RPMI7951 (cell line): ENCODE results near the gene KCNQ1. TPM values are rescaled to one million over a fixed set of nuclear protein-coding genes. Genes with fewer than 3 reads are reported as not detected.

Experiments used
- DNase-seq: peaks from one replicate; pipeline ENCODE4 v3.0.0-alpha.2; 2012; ENCODE audit warnings: low read depth
- total RNA-seq: library from RNA; depleted of rRNA; stranded (reverse); fragments of >200 nt; shearing (Covaris generic); gene quantifications from 2 replicates; pipeline ENCODE4 v1.2.3, GENCODE V29; 2014

KCNQ1 gene
- total RNA-seq, 1 experiment from 2014 or later: not detected

DNA sequence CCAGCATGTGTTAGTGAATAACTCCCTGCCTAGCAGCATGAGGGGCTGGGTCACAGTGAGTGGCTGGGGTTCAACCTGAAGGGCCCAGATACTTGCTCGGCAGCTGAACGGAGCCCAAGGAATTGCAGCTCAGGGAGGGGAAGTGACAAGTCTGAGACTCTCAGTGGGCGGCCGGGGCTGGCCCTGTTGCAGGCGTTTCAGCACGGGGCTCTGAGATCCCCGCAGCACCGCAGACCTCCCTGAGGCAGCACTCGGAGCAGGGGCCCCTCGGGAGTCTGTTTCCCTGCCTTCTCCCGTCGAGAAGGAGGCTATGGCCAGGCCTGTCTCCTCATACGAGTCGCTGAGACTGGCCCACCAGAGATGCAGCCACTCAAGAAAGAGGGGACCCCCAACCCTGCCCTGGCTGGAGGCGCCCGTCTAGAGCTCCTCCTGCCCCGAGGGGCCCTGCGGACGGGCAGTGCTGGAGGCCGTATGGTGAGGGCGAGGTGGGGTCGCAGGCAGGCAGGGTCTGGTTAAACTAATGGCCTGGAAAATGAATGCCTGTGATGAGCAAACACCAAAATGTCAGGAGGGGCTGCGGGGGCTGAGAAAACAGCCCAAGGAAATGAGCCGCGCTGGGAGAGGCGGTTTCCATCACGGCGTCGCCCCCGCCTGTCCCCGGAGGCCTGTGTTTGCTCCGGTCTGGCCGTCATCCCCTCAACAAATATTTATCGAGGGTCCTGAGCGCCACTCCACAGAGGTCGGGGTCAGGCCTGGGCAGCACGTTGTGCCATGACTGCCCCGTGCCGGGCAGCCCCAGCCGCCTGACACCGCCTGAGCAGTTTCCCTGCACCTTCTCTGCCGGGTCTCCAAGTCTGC, 35.0 kb upstream of the KCNQ1 start:
- DNase-seq: no peak

GRCh38 chr11:2410616-2411015, 34.2 kb upstream of the KCNQ1 start:
- DNase-seq: no peak

GRCh38 chr11:2411446-2412305, 33.1 kb upstream of the KCNQ1 start:
- DNase-seq: no peak

DNA sequence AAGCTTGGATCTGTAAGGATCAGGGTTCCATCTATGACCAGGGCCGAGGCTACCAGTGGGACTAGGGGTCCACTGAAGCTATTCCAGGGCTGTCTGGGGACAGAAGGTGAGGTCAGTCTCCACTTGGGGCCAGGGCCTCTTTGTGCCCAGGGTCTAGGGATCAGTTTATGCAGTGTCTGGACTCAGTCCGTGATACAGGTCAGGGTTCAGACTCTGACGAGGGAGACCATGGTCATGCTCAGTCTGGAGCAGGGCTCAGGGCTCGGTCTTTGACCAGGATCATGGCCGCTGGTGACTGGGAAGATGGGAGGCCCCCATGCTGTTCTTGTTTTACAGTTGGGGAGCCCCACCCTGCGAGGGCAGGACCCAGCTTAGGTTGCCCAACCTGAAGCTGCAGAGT, 32.5 kb upstream of the KCNQ1 start:
- no peak for DNase-seq

GRCh38 chr11:2413742-2414579, 30.8 kb upstream of the KCNQ1 start:
- DNase-seq: no peak

- no peak for DNase-seq
These were observed 30.2 kb upstream of the KCNQ1 start for GRCh38 chr11:2414616-2415015.

DNA sequence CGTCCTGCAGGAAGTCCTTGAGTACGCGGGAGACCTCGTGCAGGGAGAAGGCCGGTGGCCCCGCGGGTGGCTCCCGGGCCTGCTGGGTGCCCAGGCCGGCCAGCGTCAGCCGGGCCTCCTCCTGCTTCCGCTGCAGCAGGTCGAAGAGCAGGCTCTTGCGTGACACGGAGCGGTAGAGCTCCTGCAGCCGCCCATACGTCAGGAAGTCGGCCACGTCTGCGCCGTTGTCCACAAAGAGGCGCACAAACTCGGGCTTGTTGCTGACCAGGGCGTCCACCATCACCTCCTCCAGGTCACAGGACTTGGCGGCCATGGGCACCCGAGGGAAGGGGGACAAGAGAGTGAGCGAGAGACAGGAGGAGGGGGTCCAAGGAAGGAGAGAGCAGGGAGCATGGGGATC, 29.6 kb upstream of the KCNQ1 start:
- DNase-seq: no peak

- DNase-seq: no peak
These were observed 29.0 kb upstream of the KCNQ1 start for GRCh38 chr11:2415601-2416380.

DNA sequence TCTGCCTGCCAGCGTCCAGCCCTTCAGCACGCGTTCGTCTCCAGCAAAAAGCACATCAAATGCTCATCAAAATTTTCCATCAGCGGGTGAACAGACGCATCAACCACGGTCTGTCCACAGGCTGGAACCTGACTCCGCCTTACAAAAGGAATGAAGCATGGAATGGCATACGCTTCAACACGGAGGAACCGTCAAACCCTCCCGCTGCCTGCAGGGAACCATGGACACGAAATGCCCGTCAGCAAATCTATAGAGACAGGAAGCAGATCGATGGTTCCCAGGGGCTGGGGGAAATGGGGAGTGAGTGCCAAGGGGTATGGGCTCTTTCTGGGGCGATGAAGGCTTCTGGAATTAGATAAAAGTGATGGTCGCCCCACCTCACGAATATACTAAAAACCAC, 28.0 kb upstream of the KCNQ1 start:
- DNase-seq: no peak

DNA sequence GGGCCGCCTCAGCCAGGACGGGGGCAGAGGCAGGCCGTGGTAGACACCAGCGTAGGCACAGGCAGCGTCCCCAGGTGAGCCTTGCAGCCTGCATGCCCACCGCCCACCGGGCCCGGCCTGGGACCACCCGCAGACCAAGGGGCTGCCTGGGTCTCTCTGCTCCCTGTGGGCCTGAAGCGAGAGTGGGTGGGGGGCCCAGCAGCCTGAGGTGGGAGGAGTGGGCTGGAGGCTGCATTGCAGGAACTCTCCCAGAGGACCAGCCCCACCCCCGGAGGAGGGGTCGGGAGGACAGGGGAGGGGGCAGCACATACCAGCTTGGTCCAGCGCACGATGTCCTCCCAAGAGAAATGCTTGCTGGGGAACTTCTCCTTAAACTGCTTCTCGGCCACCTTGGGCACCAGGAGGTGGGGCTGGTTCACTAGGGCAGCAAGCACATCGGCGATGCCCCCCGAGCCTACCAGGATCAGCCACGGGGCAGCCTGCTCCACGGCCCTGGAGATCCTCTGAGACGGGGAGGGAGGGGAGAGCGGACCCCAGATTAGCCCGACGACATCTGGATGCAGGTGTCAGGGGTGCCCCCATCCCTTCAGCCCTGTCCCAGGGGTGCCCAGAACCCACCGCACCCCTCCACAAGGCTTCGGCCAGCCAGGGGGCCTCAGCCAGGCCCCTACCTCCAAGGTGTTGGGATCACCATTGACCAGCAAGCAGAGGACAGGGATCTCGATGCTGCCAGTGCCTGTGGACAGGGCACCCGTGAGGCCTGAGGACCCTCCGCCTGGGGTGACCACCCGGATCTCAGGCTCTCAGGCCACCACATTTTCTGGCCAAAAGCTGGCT, 26.7 kb upstream of the KCNQ1 start:
- DNase-seq: no peak

DNA sequence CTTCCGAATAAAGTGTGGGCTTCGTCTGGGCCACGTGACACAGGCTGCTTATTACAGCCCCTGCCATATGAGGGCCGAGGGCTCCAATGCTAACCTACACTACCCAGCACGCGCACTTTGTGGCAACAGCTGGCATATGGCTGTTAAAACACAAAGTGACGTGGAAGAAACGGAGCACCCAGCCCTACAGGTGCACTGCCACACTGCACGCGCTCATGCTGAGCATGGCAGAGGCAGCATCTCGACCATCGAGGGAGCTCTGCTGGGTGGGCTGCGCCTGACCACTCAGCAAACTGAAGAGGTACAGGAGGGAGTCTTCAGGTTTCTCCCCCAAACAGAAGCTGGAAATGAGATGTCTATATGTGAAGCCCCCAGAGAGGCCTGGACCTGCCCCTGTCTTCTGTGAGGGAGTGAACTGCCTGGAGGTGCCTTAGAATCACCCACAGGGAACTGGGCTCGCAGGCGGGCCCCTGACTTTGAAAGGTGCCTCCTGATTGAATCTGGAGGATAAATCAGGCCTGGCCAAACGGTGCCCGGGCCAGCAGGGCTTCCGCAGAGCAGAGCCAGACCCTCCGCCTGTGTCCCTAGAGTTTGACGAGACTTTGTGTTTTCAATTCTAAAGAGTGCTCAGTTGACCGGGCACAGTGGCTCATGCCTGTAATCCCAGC, 26.0 kb upstream of the KCNQ1 start:
- no peak for DNase-seq

DNA sequence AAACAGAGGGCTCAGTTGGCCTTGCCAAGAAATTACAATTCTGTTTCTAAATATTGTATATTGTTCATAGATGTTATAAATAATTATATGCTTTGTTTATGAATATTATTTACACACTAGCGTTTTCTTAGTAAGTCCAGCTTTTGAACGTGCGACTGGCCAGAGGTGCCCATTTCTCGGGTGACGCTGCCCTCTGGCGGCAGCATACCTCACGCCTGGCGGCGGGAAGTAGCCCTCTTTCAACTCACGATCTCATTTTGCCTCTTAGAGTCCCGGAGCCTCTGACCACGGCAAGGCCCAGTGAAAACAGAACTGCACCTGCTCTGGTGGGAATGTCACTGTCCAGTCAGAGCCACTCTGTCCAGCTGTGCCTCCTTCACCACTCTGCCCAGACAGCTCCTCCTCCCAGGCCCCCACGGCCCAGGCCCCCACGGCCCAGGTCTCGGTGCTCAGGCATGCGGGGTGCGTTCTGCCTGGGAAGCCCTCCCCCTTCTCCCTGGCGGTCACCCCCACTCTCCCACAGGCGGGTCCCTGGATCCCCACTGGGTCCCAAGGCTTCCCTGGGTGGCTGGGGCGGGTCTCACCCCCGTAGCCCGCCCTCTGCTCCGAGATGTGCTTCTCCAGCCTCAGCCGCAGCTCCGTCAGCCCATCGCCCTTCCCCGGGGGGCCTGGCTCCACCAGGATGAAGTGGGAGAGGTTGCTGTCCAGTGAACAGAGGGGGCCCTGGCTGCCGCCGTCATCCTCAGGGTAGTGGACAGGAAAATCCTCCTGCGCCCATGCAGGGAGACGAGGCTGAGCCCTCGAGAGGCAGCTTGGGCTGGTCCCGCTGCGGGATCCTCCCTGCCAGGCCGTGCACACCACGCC, 24.9 kb upstream of the KCNQ1 start:
- peak; percentile 57 for DNase-seq

- DNase-seq: peak; percentile 41
These were observed 24.1 kb upstream of the KCNQ1 start for GRCh38 chr11:2420502-2421225.

DNA sequence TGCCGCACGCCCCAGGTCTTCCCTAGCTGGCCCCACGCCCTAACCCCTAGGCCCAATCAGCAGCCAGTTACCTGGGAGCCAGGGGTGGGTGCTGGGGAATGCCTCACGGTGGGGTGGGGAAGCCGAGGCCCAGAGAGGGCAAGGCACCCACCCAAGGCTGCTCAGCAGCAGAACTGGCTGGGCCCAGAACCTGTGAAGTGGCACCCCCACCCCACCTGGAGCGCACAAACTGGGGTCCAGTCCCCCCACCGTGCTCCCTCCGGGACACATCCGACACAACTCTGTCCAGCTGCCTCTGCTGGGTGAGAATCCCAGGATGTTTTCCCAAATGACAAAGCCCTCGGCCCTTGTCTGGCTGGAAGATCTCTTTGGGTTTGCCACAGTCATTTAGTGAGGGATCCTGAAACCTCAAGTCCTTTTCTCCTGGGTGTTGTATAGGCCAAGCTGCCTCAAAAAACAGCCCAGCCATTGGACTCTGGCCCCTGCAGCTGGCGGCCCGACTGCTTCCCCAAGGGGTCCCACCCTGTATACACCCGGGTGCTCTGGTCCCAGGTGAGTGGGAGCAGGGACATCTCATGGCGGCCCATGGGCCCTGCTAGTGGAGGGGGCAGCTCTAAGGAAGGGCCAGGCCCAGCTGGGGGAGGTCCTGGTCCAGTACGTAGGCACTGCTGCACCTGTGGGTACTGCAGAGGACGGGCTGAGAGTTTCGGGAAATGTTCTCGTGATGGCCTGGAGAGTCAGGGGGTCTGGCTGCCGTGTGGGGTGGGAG, 23.4 kb upstream of the KCNQ1 start:
- DNase-seq: no peak

DNA sequence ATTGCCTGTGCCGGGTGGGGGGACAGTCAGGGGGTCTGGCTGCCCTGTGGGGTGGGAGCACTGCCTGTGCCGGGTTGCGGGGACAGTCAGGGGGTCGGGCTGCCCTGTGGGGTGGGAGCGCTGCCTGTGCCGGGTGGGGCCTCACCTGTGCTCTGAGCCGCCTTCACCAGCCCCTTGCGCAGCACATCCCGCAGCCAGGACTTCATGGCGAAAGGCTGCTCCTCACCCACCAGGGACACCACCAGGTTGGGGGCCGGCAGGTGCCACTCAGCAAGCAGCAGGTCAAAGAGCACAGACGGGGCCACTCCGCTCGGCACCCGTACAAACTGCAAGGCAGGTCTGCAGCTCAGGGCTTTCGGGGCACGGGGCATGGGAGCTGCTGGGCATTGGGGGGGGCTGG, 22.8 kb upstream of the KCNQ1 start:
- no peak for DNase-seq

DNA sequence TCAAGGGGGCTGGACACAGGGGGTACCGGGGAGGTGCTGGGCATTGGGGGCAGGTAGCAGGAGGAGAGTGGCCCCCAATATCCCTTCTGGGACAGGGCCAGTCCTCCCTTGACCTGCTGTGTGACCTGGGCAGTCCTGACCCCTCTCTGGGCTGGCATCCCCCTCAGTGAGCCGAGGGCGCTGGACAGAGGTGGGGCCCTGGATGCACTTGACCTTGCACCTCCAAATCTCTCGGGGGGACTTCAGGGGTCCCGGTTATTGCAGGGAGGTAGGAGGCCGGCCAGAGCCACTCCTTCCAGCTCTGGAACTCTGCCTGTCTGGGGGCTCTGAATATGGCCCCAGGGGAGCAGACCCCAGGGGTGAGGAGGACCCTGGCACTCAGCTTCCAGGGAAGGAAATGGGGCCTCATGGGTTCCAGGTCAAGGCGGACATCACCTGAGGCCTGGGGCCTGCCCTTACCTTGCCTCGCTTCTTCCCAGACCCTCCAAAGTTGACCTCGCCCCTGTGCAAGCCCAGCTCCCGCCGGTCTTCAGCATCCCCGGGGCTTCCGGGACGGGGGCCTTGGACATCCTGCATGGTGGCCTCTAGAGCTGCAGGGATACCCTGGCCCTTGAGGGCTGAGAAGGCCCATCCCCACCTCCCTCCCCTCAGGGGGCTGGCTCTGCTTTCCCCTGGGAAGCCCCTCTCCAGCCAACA, 22.2 kb upstream of the KCNQ1 start:
- no peak for DNase-seq
